Right lung (tissue), 5 donors: ENCODE data around the gene RMRP. TPM values are rescaled to one million over a fixed set of nuclear protein-coding genes. Genes with fewer than 3 reads are reported as not detected.
"Not testable (repeated sequence)": the region's sequence is repeated elsewhere in the genome, so short reads cannot be mapped to it uniquely, and the experiment has no call there.

Experiments used
- DNase-seq, 2 donors: peaks; one replicate each; pipeline ENCODE4 v3.0.0-alpha.2; 2013
- polyA plus RNA-seq, 5 donors: library from polyadenylated mRNA; unstranded; fragments of 120-200 nt; gene quantifications; one replicate each; pipeline versions ENCODE4 v1.2.1 to v1.2.3, GENCODE V29; 2013; ENCODE audit warnings: inconsistent platforms in 1 of 5, low replicate concordance in 1 of 5; ENCODE audit not compliant: insufficient read length in 5 of 5, insufficient read depth in 1 of 5

Gene RMRP
- polyA plus RNA-seq, 5 donors = 4.1 TPM; not detected in 4

GRCh38 chr9:35643046-35643445 is 14.8 kb downstream of the RMRP start:
- DNase-seq = no peak

GRCh38 chr9:35641478-35641877 is 16.3 kb downstream of the RMRP start:
- not testable (repeated sequence) for DNase-seq

GRCh38 chr9:35640431-35640830 is 17.4 kb downstream of the RMRP start:
- DNase-seq = not testable (repeated sequence)

GRCh38 chr9:35639631-35640030 is 18.2 kb downstream of the RMRP start:
- DNase-seq = no peak

GRCh38 chr9:35639225-35639624 is 18.6 kb downstream of the RMRP start:
- DNase-seq = not testable (repeated sequence)

GRCh38 chr9:35638751-35639150 is 19.1 kb downstream of the RMRP start:
- DNase-seq = not testable (repeated sequence)

- DNase-seq = not testable (repeated sequence)
Observed at GRCh38 chr9:35637427-35637955, 20.3 kb downstream of the RMRP start.

- DNase-seq = not testable (repeated sequence)
Observed at GRCh38 chr9:35636877-35637246, 21.0 kb downstream of the RMRP start.

GRCh38 chr9:35636135-35636876 is 21.5 kb downstream of the RMRP start:
- DNase-seq = no peak

GRCh38 chr9:35635730-35636129 is 22.1 kb downstream of the RMRP start:
- no peak for DNase-seq

GRCh38 chr9:35629597-35629996 is 28.2 kb downstream of the RMRP start:
- no peak for DNase-seq

GRCh38 chr9:35628389-35628991 is 29.3 kb downstream of the RMRP start:
- no peak for DNase-seq

GRCh38 chr9:35627575-35627974 is 30.2 kb downstream of the RMRP start:
- DNase-seq = no peak

GRCh38 chr9:35619800-35620158 is 38.0 kb downstream of the RMRP start:
- DNase-seq = no peak

GRCh38 chr9:35618854-35619799 is 38.7 kb downstream of the RMRP start:
- no peak for DNase-seq

- no peak for DNase-seq
Observed at GRCh38 chr9:35618325-35618727, 39.5 kb downstream of the RMRP start, which contains the start of gene CD72. CD72 (minus strand) TSS chr9:35618413; CDS start chr9:35618303, 110 bp downstream.

- no peak for DNase-seq
Observed at GRCh38 chr9:35617548-35617947, 40.3 kb downstream of the RMRP start.

GRCh38 chr9:35616681-35617459 is 40.9 kb downstream of the RMRP start:
- DNase-seq = peak; percentile 32 to 33

GRCh38 chr9:35615981-35616680 is 41.7 kb downstream of the RMRP start:
- no peak for DNase-seq

- no peak for DNase-seq
Observed at GRCh38 chr9:35612843-35613242, 45.0 kb downstream of the RMRP start.

GRCh38 chr9:35612066-35612465 is 45.8 kb downstream of the RMRP start:
- not testable (repeated sequence) for DNase-seq
